H4 (cell line): ENCODE data around the gene TAOK1. TPM values are rescaled to one million over a fixed set of nuclear protein-coding genes. Genes with fewer than 3 reads are reported as not detected.

ENCODE experiments used
- DNase-seq: peaks from one replicate; pipeline ENCODE4 v3.0.0-alpha.2; 2015; ENCODE audit warnings: low spot score
- total RNA-seq: library from RNA; depleted of rRNA; stranded (reverse); fragments of >200 nt; shearing (Covaris generic); gene quantifications from 2 replicates; pipeline ENCODE4 v1.2.3, GENCODE V29; 2014

The TAOK1 gene
- total RNA-seq, 1 experiment from 2014 or later = 23.9 TPM

DNA sequence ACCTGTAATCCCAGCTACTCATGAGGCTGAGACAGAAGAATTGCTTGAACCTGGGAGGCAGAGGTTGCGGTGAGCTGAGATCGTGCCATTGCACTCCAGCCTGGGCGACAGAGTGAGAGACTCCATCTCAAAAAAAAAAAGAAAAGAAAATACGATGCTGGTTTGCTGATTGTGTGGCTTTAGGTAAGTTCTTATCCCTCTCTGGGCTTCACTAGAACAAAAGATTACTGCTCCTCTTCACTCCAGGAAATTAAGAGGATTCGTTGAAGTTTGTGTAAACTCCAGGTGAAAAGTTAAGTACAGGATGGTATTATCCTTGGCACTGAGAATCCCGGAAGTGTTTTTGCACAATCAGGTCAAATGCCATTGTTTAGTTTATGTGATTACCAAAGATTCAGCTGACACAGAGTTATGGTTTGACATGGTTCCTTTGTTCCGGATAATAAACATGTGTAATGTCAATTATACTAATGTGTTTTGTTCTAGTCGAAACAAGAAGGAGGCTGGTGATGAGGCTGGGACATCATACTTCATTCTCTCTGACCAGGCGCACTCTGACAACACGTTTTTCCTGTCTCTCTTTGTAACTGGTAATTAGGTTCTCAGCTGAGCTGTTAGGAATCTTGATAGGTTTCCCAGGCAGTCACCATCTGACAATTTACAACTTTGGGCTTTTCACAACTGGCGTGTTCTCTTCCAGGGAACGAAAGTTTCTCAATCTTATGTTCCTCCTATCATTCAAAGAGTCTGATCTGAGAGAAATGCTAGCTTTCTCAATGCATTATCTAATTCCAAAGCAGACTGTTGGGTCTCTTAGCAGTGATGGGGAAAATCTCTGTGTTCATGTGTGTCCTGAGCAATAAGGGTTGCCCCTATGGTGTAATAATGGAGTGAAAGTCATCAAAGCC, 10.8 kb upstream of the TAOK1 start:
- DNase-seq = no peak

- no peak for DNase-seq
These were observed 6.5 kb upstream of the TAOK1 start for GRCh38 chr17:29383686-29384085.

- no peak for DNase-seq
These were observed 5.3 kb upstream of the TAOK1 start for GRCh38 chr17:29384901-29385300.

- no peak for DNase-seq
These were observed 3.4 kb upstream of the TAOK1 start for GRCh38 chr17:29386760-29387159.

DNA sequence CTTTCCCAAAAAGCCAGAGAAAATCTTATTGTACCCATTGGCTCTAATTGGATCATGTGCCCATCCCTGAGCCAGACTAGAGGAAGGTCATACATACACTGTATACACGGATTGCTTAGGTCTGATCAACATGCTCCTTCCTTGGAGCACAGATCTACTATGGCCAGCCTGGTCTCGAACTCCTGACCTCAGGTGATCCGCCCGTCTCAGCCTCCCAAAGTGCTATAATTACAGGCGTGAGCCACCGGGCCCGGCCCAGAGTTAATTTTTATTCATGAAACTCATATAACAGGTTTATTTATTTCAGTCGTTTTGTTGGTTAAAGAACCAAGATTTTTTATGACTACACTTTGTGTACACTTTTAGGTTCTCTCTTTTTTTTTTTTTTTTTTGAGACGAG, 1.2 kb upstream of the TAOK1 start:
- no peak for DNase-seq

GRCh38 chr17:29390851-29391631, 878 bp downstream of the TAOK1 start:
- DNase-seq = no peak

DNA sequence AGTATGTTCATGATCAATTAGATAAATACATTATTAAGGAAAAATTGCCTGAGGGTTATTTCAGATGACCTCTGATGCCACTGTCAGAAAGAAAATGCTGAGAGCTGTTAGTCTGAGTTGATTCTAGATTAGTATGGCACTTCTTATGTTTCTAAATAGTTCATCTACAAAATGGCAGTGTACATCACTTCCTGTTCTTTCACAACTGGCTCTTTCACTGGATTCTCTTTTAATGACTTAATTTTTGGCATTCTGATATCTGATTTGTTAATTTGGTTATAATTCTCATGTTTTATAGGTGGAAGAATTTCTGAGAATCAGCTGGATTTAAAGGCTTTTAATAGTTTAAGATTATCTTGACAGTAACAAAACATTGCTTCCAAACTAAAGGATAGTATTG, 3.3 kb downstream of the TAOK1 start:
- DNase-seq = no peak

GRCh38 chr17:29394761-29395160, 4.6 kb downstream of the TAOK1 start:
- no peak for DNase-seq

GRCh38 chr17:29396066-29396465, 5.9 kb downstream of the TAOK1 start:
- no peak for DNase-seq

GRCh38 chr17:29399634-29400033, 9.5 kb downstream of the TAOK1 start:
- DNase-seq = no peak

DNA sequence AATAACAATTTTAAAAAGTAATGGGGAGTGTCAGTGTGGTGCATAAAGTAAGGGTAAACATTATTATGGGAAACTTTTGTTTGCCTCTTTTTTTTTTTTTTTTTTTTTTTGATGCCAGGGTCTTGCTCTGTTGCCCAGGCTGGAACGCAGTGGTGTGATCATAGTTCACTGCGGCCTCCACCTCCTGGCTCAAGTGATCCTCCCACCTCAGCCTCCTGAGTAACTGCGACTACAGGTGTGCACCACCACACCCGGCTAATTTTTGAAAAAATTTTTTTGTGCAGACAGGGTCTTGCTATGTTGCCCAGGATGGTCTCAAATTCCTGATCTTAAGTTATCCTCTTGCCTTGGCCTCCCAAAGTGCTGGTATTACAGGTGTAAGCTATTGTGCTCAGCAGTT, 10.7 kb downstream of the TAOK1 start:
- DNase-seq = no peak

DNA sequence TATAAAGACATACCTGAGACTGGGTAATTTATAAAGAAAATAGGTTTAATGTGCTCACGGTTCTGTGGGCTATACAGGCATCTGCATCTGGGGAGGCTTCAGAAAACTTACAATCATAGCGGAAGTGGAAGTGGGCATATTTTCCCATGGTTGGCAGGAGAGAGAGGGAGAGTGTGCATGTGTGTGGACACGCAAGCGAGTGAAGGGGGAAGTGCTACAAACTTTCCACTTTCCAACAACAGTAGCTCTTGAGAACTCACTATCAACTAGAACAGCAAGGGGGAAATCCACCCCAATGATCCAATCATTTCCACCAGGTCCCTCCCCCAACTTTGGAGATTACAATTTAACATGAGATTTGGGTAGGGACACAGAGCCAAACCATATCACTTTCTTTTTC, 11.1 kb downstream of the TAOK1 start:
- DNase-seq = no peak

GRCh38 chr17:29407856-29408255, 17.7 kb downstream of the TAOK1 start:
- no peak for DNase-seq

GRCh38 chr17:29409963-29410362, 19.8 kb downstream of the TAOK1 start:
- DNase-seq = no peak

GRCh38 chr17:29412780-29413565, 22.8 kb downstream of the TAOK1 start:
- DNase-seq = peak; percentile 39

GRCh38 chr17:29420128-29420527, 30.0 kb downstream of the TAOK1 start:
- no peak for DNase-seq

DNA sequence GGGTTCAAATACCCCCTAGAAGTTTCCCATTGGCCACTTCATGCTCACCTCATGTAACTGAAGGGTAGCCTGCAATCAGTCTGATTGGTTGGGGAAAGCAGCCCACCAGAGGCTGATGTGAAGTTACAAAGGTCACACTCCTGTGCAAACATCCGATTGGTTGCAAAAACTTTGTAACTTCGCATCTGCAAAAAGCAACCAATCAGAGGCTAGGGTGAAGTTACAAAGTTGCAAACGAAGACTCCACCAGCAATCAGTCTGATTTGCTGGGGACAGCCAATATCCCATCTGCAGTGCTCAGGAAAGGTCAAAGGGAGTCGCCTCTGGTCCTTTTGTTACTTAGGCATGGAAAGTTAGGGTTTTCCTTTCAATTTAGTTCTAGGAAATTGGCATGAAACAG, 40.1 kb downstream of the TAOK1 start:
- DNase-seq = no peak

DNA sequence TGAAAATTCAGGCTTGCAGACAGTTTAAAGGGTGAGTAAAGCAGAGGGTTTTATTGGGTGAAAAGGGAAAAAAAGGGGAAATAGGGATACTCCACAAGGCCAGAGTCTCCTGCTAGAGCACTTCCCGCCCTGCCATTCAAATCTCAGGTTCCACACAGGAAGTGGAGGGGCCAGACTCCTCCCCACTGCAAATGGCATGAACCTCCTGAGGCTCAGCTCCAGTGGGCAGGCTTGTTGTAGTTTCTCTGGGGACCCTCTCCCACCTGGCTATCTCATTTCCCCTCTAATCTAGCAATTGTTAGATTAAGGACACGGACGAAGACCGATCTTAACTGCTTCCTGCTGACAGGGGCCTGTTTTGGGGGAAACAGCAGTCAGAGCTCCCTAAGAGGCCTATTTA, 43.4 kb downstream of the TAOK1 start:
- no peak for DNase-seq

DNA sequence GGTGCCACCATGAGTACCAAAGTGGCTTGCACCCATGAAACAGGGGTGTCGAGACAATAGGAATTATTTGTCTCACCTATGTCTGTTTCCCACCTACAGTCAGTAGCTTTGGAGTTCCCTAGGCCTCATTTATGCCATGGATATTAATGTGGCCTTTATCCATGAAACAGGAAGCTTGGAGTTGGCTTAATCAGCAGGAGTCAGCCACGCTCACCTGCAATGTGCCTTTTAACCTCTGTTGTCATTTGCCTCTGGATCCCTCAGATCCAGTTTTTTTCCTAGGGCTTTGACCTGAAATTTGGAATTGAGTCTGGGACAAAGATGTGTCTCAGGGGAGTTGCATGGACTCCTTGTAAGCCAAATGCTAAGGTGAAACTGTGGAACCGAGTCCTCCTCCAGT, 44.4 kb downstream of the TAOK1 start:
- DNase-seq = no peak

DNA sequence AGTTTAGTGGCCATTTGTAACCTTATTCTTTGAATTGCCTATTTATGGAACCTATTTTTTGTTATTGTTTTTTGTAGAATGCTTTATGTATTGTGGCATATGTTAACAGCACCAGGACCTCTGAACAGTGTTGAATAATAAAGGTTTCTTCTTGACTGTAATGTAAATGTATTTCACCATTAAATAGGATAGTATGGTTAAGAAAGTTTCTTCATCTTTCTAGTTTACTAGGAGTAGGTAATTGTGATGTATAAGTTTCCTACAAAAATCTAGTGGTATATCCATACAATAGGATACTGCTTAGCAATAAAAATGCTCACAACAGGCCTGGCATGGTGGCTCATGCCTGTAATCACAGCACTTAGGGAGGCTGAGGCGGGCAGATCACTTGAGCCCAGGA, 52.3 kb downstream of the TAOK1 start:
- DNase-seq = no peak

DNA sequence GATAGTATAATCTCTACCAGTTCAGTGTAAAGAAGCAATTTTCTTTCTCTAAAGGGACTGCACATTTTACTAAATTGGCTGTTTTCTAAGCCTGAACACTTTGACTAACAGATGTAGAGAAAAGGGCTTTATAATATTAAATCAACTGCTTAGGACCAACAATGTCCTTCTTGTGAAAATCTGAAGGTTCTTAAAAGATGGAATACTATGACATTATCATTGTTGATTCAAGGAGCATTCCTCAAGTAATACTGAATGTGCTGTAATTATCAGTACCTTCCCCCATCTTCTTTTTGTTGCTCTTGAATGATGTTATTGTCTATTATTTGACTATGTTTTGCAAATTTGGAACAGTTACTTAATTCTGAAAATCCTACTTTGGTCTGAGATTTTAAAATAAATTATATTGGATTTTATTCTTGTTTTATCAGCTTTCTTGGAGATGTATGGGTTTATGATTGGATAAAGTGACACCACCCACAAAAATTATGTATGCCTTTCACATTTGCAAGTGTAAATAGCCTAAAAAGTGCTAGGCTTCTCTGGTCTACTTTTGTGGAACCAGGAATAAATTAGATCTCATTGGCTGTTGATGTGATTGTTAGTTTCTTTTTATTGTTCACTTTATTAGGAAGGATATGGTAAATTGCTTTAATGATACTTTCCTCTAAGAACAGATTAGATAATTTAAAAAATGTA, 53.0 kb downstream of the TAOK1 start:
- no peak for DNase-seq

DNA sequence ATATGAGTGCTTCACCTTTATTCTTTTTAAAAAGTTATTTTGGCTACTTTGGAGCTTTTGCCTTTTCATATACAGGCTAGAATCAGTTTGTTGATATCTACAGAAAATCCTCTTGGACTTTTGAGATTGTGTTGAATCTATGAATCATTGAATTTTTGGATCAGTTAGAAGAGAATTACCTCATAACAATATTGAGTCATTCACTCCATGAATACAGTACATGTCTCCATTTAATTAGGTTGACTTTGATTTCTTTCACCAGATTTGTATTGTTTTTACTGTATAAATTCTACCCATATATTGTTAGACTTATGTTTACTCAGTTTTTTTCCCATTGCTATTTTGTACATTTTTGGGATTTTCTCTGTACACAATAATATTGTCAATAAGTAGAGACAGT, 54.4 kb downstream of the TAOK1 start:
- no peak for DNase-seq
